Endothelial cell (in vitro differentiated cells): ENCODE measurements around the gene HNF4A. TPM values are rescaled to one million over a fixed set of nuclear protein-coding genes. Genes with fewer than 3 reads are reported as not detected.

Experiments
- DNase-seq: peaks from one replicate; pipeline ENCODE4 v3.0.0; 2021; ENCODE audit warnings: low spot score
- H3K27ac Mint-ChIP-seq: one replicate; pipeline ENCODE4 v1.8.0; 2021; ENCODE audit warnings: mixed read lengths, inconsistent platforms; ENCODE audit not compliant: unreplicated experiment
- H3K27me3 Mint-ChIP-seq: one replicate; pipeline ENCODE4 v1.8.0; 2021; ENCODE audit warnings: mild to moderate bottlenecking, moderate library complexity, mixed read lengths, inconsistent platforms; ENCODE audit not compliant: unreplicated experiment
- H3K36me3 Mint-ChIP-seq: one replicate; pipeline ENCODE4 v1.8.0; 2021; ENCODE audit warnings: mild to moderate bottlenecking, low read depth, mixed read lengths, inconsistent platforms; ENCODE audit not compliant: unreplicated experiment
- H3K4me1 Mint-ChIP-seq: one replicate; pipeline ENCODE4 v1.8.0; 2021; ENCODE audit warnings: mild to moderate bottlenecking, mixed read lengths, inconsistent platforms; ENCODE audit not compliant: unreplicated experiment
- H3K4me3 Mint-ChIP-seq: one replicate; pipeline ENCODE4 v1.8.0; 2021; ENCODE audit warnings: mild to moderate bottlenecking, mixed read lengths, inconsistent platforms; ENCODE audit not compliant: unreplicated experiment
- H3K9me3 Mint-ChIP-seq: one replicate; pipeline ENCODE4 v1.8.0; 2021; ENCODE audit warnings: mixed read lengths, inconsistent platforms; ENCODE audit not compliant: unreplicated experiment
- CTCF ChIP-seq: fragments of 200-600 bp; sonication (generic); IDR thresholded peaks from one replicate; pipeline ENCODE4 v1.5.0; 2021; ENCODE audit warnings: antibody characterized with exemption; ENCODE audit not compliant: unreplicated experiment
- total RNA-seq: library from RNA; stranded (reverse); fragmentation: NEBNext Ultra II Directional; extraction: Animal tissue kit (Norgen Biotek cat#: 25700); gene quantifications from one replicate; pipeline ENCODE4 v1.2.1, GENCODE V29; 2021; ENCODE audit not compliant: unreplicated experiment

Gene HNF4A
- total RNA-seq, 1 donor from 2014 or later = not detected

DNA sequence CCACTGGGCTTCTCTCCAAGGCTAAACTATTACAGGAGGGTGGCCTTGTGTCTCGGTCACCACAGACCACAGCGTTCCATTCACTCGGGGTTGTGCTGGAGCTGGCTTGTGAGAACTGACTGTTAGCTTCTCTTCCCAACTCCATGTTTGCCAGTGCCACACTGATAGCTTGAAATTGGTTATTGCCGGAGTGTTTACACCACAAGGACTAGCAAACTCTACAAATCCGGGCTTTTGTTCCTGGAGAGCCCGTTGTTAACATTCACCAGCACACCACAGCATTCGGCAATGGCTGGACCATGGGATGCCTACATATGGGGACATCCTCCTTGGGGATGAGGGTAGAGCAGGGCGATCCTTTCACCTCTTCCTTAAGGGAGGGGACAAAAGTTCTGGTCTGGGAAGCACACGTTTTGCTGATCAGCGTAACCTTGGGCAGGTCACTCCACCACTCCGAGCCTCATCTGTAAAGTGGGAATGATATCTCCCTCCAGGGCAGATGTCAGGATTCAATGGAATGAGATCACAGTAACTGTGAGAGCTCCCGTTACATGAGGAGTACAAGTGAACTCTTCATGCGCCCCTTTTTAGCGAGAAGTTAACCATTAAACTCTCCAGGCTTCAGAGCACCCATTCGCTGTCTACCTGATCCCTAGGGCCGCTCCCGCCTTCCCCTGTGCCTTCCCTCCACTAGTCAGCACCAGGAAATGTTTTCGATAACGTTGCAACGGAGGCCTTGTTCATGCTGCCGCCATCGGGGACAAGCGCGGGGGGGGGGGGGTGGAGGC, 78.4 kb downstream of the HNF4A start:
- Mint-ChIP-seq H3K4me1 (no peaks in the 10 kb centered on the region), H3K36me3 (no peaks in the 10 kb centered on the region), H3K27ac (no peak overlapping the region), H3K9me3 (no peaks in the 10 kb centered on the region), H3K27me3 (peaks cover 5% of the 10 kb centered on the region), H3K4me3 (no peak overlapping the region)
- no peak for DNase-seq
- TF ChIP-seq CTCF = no peak

GRCh38 chr20:44435630-44436335, 80.3 kb downstream of the HNF4A start:
- Mint-ChIP-seq H3K27me3 (peaks cover 7% of the 10 kb centered on the region), H3K27ac (no peak overlapping the region), H3K36me3 (no peaks in the 10 kb centered on the region), H3K9me3 (no peaks in the 10 kb centered on the region), H3K4me1 (no peaks in the 10 kb centered on the region), H3K4me3 (no peak overlapping the region)
- no peak for DNase-seq
- TF ChIP-seq CTCF = no peak

GRCh38 chr20:44436393-44436792, 80.9 kb downstream of the HNF4A start:
- H3K27me3 Mint-ChIP-seq = peaks cover 9% of the 10 kb centered on the region
- no peak for DNase-seq
- H3K27ac Mint-ChIP-seq = no peak overlapping the region
- H3K4me1 Mint-ChIP-seq = no peaks in the 10 kb centered on the region
- no peaks in the 10 kb centered on the region for H3K36me3 Mint-ChIP-seq
- no peak overlapping the region for H3K4me3 Mint-ChIP-seq
- no peak for TF ChIP-seq CTCF
- no peaks in the 10 kb centered on the region for H3K9me3 Mint-ChIP-seq

- TF ChIP-seq CTCF = no peak
- no peaks in the 10 kb centered on the region for H3K9me3 Mint-ChIP-seq
- no peak overlapping the region for H3K4me3 Mint-ChIP-seq
- no peaks in the 10 kb centered on the region for H3K36me3 Mint-ChIP-seq
- peaks cover 9% of the 10 kb centered on the region for H3K27me3 Mint-ChIP-seq
- H3K27ac Mint-ChIP-seq = no peak overlapping the region
- no peaks in the 10 kb centered on the region for H3K4me1 Mint-ChIP-seq
- DNase-seq = no peak
Observed at GRCh38 chr20:44437497-44437896, 82.0 kb downstream of the HNF4A start.

GRCh38 chr20:44438782-44439181, 83.3 kb downstream of the HNF4A start:
- Mint-ChIP-seq H3K36me3 (no peaks in the 10 kb centered on the region), H3K27ac (no peak overlapping the region), H3K4me1 (peaks cover 3% of the 10 kb centered on the region), H3K9me3 (no peaks in the 10 kb centered on the region), H3K4me3 (no peak overlapping the region), H3K27me3 (peaks cover 13% of the 10 kb centered on the region)
- no peak for TF ChIP-seq CTCF
- DNase-seq = no peak
